ENCODE data around the gene SIPA1. TPM values are rescaled to one million over a fixed set of nuclear protein-coding genes. Genes with fewer than 3 reads are reported as not detected.

The SIPA1 gene
- total and polyA plus RNA-seq, 9 of the 15 experiments (the other 6 are each of a cell fraction or from before 2014, with no cell fraction given) = 0.25 to 85.8 (median 16.8) TPM

DNA sequence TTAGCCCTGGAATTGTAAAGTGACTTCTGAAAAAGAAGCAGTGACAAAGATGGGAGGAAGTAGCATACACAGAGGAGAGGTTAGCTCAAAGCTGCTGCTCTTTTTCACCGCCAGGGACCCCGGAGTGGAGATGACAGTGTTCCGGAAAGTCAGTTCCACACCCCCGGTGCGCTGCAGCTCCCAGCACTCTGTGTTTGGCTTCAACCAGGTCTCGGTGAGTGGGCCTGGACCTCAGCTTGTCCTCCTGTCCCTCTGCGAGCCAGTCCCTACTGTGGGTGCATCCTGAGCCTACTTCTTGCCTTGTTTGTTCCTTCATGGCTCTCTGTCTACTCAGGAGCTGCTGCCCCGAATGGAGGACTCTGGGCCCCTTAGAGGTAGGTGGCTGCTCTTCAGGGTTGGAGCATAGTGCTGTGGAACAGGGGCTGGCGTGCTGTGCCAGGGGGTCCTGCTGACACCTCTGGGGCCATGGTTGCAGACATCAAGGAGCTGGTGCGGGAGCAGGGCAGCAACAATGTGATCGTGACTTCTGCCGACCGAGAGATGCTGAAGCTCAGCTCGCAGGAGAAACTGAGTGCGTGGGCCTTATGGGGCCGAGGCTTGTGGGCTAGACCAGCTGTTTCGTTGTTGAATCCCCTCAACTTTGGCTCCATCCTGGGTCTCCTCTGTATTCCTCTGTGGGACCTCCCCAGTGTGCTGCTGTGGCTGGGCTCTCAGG is 20.6 kb upstream of the SIPA1 start:
- no peaks in the 10 kb centered on the region; the same call in 1 of the 2 replicates for H4K20me1 ChIP-seq (replicated peaks; ENCODE audit: control insufficient read depth, insufficient read depth, low read length)
- peaks cover 17 to 63% of the 10 kb centered on the region in 2 experiments for H3K4me1 ChIP-seq (replicated peaks in 1 of 2; ENCODE audit: control insufficient read depth in 2 of 2, insufficient read depth in 2 of 2, low read length in 2 of 2)
- H3K9me1 ChIP-seq (ENCODE audit: control insufficient read depth, insufficient read depth, low read length) = no peaks in the 10 kb centered on the region
- POLR2A ChIA-PET = interaction anchor here (0.6 to 1.0 kb wide), 3 partner anchors 10 to 381 kb away, joined by 3 to 5 read pairs (median 3); no protein-coding TSS in a partner anchor
- TSS peak; percentile 49 for BruUV-seq (replicated peaks)
- ATAC-seq (no peak), FAIRE-seq (no peak), DNase-seq (ENCODE audit: extremely low read depth in 1 of 4, low spot score in 3 of 4) (no peak)
- WGBS (ENCODE audit: insufficient coverage, low coverage, missing lambda C conversion rate) = 91% methylated on average over 17 of the region's 17 CpGs
- no peaks in the 10 kb centered on the region for H3K27me3 ChIP-seq (ENCODE audit: control insufficient read depth in 2 of 2, insufficient read depth in 2 of 2, low read length in 2 of 2)
- H3K27ac ChIP-seq (ENCODE audit: extremely low read depth, low read depth, low read length) = no peak overlapping the region; the same call in 2 of the 3 replicates
- TF ChIP-seq ZNF224 (CRISPR knock-in tag; IDR thresholded peaks at IDR 0.05) = no peak
- TF ChIP-seq, protein P1, sequence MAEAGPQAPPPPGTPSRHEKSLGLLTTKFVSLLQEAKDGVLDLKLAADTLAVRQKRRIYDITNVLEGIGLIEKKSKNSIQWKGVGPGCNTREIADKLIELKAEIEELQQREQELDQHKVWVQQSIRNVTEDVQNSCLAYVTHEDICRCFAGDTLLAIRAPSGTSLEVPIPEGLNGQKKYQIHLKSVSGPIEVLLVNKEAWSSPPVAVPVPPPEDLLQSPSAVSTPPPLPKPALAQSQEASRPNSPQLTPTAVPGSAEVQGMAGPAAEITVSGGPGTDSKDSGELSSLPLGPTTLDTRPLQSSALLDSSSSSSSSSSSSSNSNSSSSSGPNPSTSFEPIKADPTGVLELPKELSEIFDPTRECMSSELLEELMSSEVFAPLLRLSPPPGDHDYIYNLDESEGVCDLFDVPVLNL (CRISPR knock-in tag; IDR thresholded peaks at IDR 0.05; ENCODE audit: low read depth) = no peak
- TF ChIP-seq HNRNPL (IDR thresholded peaks at IDR 0.05; ENCODE audit: low read depth, low read length) = no peak
- no peak for TF ChIP-seq ZNF668 (CRISPR knock-in tag; IDR thresholded peaks at IDR 0.05)
- peak; percentile 16; the same call in 1 of the 2 replicates for TF ChIP-seq POLR2G (IDR thresholded peaks at IDR 0.05; ENCODE audit: low read depth, low read length)
- H3K9ac ChIP-seq (ENCODE audit: insufficient read depth in 1 of 2, low read depth in 2 of 2, low read length in 2 of 2) = peak overlapping the region; percentile 85 to 97; a peak in 3 of 4 replicates
- in situ Hi-C loops (cut with MboI) (no loop called here), intact Hi-C loops (cut with micrococcal nuclease) (no loop called here)
- H3K36me3 ChIP-seq (ENCODE audit: control insufficient read depth, insufficient read depth, low read length) = peaks cover 60% of the 10 kb centered on the region; the same call in 2 of the 3 replicates
- H3K79me2 ChIP-seq (ENCODE audit: control insufficient read depth, insufficient read depth, low read length) = peaks cover 52% of the 10 kb centered on the region
- no peaks in the 10 kb centered on the region for H3K9me3 ChIP-seq (replicated peaks; ENCODE audit: control insufficient read depth, insufficient read depth, low read depth, low read length)
- H2AFZ ChIP-seq (ENCODE audit: low read depth, low read length) = no peak overlapping the region
- H3K4me2 ChIP-seq (ENCODE audit: insufficient read depth, low read length) = peak overlapping the region; percentile 90
- peak overlapping the region; percentile 94 for H3K4me3 ChIP-seq
- CTCF ChIA-PET (ENCODE audit: low intra/inter-chr PET ratio) = no interaction called here
